AG04450 (cell line): ENCODE results near the gene TRPM4. TPM values are rescaled to one million over a fixed set of nuclear protein-coding genes. Genes with fewer than 3 reads are reported as not detected.
"Not testable (repeated sequence)": the region's sequence is repeated elsewhere in the genome, so short reads cannot be mapped to it uniquely, and the experiment has no call there.

Source experiments
- CTCF ChIA-PET: fragments of 300-600, 350-600 bp; formaldehyde crosslinking; extraction: SDS; loops from one replicate; lab custom pipeline; 2022; ENCODE audit warnings: antibody characterized with exemption, inconsistent platforms; lab: Charles Lee
- POLR2A ChIA-PET: fragments of 350-600 bp; formaldehyde crosslinking; extraction: SDS; loops from one replicate; lab custom pipeline; 2021; ENCODE audit warnings: antibody characterized with exemption, inconsistent platforms; lab: Yijun Ruan, JAX
- DNase-seq: peaks from one replicate; pipeline ENCODE4 v3.0.0-alpha.2; 2011; ENCODE audit warnings: low read depth, low spot score
- H3K27ac ChIP-seq: one replicate; pipeline ENCODE4 v1.5.1; 2012; ENCODE audit warnings: low read depth, low read length, control low read depth
- H3K27me3 ChIP-seq: one replicate; pipeline ENCODE4 v1.6.0; 2012; ENCODE audit warnings: low read length; ENCODE audit not compliant: control insufficient read depth, insufficient read depth
- H3K4me3 ChIP-seq: 2 replicates; pipeline ENCODE4 v1.5.1; 2011; ENCODE audit warnings: mild to moderate bottlenecking, low read depth, low read length, control low read depth
- H3K9me3 ChIP-seq: 2 replicates; pipeline ENCODE4 v1.5.1; 2012; ENCODE audit warnings: low read length; ENCODE audit not compliant: control insufficient read depth, insufficient read depth
- polyA plus RNA-seq: library from polyadenylated mRNA; depleted of rRNA; stranded (reverse); fragments of >200 nt; gene quantifications from 2 replicates; pipeline ENCODE4 v1.2.3, GENCODE V29; 2011
- TF ChIP-seq, protein P1 (sequence below): IDR thresholded peaks from 2 replicates; pipeline ENCODE4 v1.5.1; 2011; ENCODE audit warnings: low read depth, low read length, control low read depth, inconsistent platforms

The TRPM4 gene
- polyA plus RNA-seq, 1 experiment, result 4.3 TPM

- DNase-seq, result no peak
- TF ChIP-seq, protein P1, sequence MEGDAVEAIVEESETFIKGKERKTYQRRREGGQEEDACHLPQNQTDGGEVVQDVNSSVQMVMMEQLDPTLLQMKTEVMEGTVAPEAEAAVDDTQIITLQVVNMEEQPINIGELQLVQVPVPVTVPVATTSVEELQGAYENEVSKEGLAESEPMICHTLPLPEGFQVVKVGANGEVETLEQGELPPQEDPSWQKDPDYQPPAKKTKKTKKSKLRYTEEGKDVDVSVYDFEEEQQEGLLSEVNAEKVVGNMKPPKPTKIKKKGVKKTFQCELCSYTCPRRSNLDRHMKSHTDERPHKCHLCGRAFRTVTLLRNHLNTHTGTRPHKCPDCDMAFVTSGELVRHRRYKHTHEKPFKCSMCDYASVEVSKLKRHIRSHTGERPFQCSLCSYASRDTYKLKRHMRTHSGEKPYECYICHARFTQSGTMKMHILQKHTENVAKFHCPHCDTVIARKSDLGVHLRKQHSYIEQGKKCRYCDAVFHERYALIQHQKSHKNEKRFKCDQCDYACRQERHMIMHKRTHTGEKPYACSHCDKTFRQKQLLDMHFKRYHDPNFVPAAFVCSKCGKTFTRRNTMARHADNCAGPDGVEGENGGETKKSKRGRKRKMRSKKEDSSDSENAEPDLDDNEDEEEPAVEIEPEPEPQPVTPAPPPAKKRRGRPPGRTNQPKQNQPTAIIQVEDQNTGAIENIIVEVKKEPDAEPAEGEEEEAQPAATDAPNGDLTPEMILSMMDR, result no peak
- H3K4me3 ChIP-seq, result no peak overlapping the region
- ChIA-PET CTCF (no interaction called here), POLR2A (no interaction called here)
- no peaks in the 10 kb centered on the region for H3K27me3 ChIP-seq
- H3K9me3 ChIP-seq, result no peaks in the 10 kb centered on the region
- H3K27ac ChIP-seq, result no peak overlapping the region
These were observed 15.6 kb downstream of the TRPM4 start for GRCh38 chr19:49173198-49173597.

- CTCF ChIA-PET, result interaction anchor here (0.6 to 1.0 kb wide), 2 partner anchors 18 to 203 kb away, joined by 3 read pairs; no protein-coding TSS in a partner anchor
- no peaks in the 10 kb centered on the region for H3K27me3 ChIP-seq
- H3K27ac ChIP-seq, result no peak overlapping the region
- DNase-seq, result no peak
- peaks cover 9% of the 10 kb centered on the region; the same call in 1 of the 2 replicates for H3K9me3 ChIP-seq
- TF ChIP-seq, protein P1, result no peak
- POLR2A ChIA-PET, result no interaction called here
- no peak overlapping the region for H3K4me3 ChIP-seq
These were observed 23.1 kb downstream of the TRPM4 start for GRCh38 chr19:49180659-49181058.

GRCh38 chr19:49182010-49182847 is 24.6 kb downstream of the TRPM4 start:
- not testable (repeated sequence) for H3K27me3 ChIP-seq, H3K4me3 ChIP-seq, H3K27ac ChIP-seq, H3K9me3 ChIP-seq, DNase-seq
- ChIA-PET CTCF (interaction anchor here (1.2 kb wide), 1 partner anchor 17 kb away, joined by 4 read pairs; no protein-coding TSS in a partner anchor), POLR2A (interaction anchor here (0.7 kb wide), 1 partner anchor 293 kb away, joined by 8 read pairs; no protein-coding TSS in a partner anchor)

DNA sequence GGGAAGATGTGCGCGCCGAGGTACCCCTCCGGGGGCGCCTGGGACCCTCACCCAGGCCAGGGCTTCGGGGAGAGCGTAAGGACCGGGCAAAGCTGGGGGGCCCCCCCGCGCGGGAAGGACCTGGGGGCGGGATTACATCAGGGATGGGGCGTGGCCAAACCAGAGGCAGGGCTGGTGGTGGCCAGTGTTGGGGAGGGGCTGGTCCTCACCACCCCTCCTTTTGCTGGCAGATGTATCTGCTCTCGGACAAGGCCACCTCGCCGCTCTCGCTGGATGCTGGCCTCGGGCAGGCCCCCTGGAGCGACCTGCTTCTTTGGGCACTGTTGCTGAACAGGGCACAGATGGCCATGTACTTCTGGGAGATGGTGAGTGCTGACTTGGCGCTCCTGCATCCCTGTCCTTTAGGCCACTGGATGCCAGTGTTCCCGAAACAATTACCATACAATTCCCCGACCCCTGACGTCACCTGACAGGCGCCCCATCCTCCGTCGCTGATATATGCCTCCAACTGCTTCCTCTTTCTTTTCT is 25.3 kb downstream of the TRPM4 start:
- Histone ChIP-seq H3K27me3 (no peaks in the 10 kb centered on the region), H3K4me3 (no peak overlapping the region), H3K27ac (no peak overlapping the region), H3K9me3 (peaks cover 9% of the 10 kb centered on the region; the same call in 1 of the 2 replicates)
- DNase-seq, result no peak
- POLR2A ChIA-PET, result no interaction called here
- CTCF ChIA-PET, result interaction anchor here (1.2 kb wide), 1 partner anchor 16 kb away, joined by 4 read pairs; no protein-coding TSS in a partner anchor
- TF ChIP-seq, protein P1, result no peak

- POLR2A ChIA-PET, result interaction anchor here (0.6 kb wide), 1 partner anchor 1204 kb away, joined by 4 read pairs; no protein-coding TSS in a partner anchor
- CTCF ChIA-PET, result interaction anchor here (0.5 to 5.3 kb wide), 4 partner anchors 12 to 367 kb away, joined by 3 to 54 read pairs (median 5); no protein-coding TSS in a partner anchor
- Histone ChIP-seq H3K9me3 (peaks cover 14% of the 10 kb centered on the region), H3K27ac (no peak overlapping the region), H3K27me3 (no peaks in the 10 kb centered on the region), H3K4me3 (no peak overlapping the region)
- no peak for DNase-seq
- TF ChIP-seq, protein P1, result no peak
These were observed 28.5 kb downstream of the TRPM4 start for GRCh38 chr19:49186108-49186507.
